Osteocyte (in vitro differentiated cells): ENCODE measurements around the gene NRCAM. TPM values are rescaled to one million over a fixed set of nuclear protein-coding genes. Genes with fewer than 3 reads are reported as not detected.
A peak's percentile ranks its signal among the peaks of the same experiment; 100 is the strongest.

Experiments
- DNase-seq: peaks from one replicate; pipeline ENCODE4 v3.0.0; 2021; ENCODE audit warnings: mixed read lengths; ENCODE audit not compliant: unreplicated experiment; ENCODE audit errors: extremely low spot score
- H3K27ac Mint-ChIP-seq: one replicate; pipeline ENCODE4 v1.8.0; 2021; ENCODE audit warnings: mild to moderate bottlenecking, mixed read lengths; ENCODE audit not compliant: unreplicated experiment
- H3K27me3 Mint-ChIP-seq: one replicate; pipeline ENCODE4 v1.8.0; 2021; ENCODE audit warnings: mixed read lengths; ENCODE audit not compliant: unreplicated experiment
- H3K36me3 Mint-ChIP-seq: one replicate; pipeline ENCODE4 v1.8.0; 2021; ENCODE audit warnings: mixed read lengths; ENCODE audit not compliant: unreplicated experiment
- H3K4me1 Mint-ChIP-seq: one replicate; pipeline ENCODE4 v1.8.0; 2021; ENCODE audit warnings: mixed read lengths; ENCODE audit not compliant: unreplicated experiment
- H3K4me3 Mint-ChIP-seq: one replicate; pipeline ENCODE4 v1.8.0; 2021; ENCODE audit warnings: mild to moderate bottlenecking, moderate library complexity, mixed read lengths; ENCODE audit not compliant: unreplicated experiment
- H3K9me3 Mint-ChIP-seq: one replicate; pipeline ENCODE4 v1.8.0; 2021; ENCODE audit warnings: mixed read lengths; ENCODE audit not compliant: unreplicated experiment
- total RNA-seq: library from RNA; stranded (reverse); gene quantifications from 2 replicates; pipeline ENCODE4 v1.2.1, GENCODE V29; 2021
- TF ChIP-seq, protein P1 (sequence below): fragments of 200-600 bp; sonication (generic); IDR thresholded peaks from 2 replicates; pipeline ENCODE4 v1.5.0; 2021; ENCODE audit warnings: antibody characterized with exemption, mild to moderate bottlenecking, moderate library complexity

NRCAM gene
- total RNA-seq, 1 donor from 2014 or later, result 81.8 TPM

DNA sequence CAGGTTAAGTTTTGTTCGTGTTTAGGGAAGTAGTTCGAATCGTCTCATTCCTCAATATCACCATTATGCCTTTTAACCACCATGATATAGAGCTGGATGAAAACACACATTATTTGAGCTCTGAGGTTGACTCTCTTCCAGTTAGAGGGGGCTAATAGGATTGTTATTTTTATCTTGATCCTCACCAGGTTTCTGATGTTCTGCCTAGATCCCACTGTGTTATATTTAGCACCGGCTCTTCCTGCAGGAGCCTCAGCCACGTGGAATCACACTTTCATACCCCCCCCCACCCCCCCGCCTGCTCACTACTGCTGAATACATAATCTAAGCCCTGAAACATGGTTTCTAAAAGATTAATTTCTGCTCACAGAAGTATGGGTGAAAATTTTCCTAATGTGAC is 88.3 kb downstream of the NRCAM start:
- TF ChIP-seq, protein P1, sequence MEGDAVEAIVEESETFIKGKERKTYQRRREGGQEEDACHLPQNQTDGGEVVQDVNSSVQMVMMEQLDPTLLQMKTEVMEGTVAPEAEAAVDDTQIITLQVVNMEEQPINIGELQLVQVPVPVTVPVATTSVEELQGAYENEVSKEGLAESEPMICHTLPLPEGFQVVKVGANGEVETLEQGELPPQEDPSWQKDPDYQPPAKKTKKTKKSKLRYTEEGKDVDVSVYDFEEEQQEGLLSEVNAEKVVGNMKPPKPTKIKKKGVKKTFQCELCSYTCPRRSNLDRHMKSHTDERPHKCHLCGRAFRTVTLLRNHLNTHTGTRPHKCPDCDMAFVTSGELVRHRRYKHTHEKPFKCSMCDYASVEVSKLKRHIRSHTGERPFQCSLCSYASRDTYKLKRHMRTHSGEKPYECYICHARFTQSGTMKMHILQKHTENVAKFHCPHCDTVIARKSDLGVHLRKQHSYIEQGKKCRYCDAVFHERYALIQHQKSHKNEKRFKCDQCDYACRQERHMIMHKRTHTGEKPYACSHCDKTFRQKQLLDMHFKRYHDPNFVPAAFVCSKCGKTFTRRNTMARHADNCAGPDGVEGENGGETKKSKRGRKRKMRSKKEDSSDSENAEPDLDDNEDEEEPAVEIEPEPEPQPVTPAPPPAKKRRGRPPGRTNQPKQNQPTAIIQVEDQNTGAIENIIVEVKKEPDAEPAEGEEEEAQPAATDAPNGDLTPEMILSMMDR, result no peak
- Mint-ChIP-seq H3K27ac (peak overlapping the region; percentile 80), H3K36me3 (peaks cover 10% of the 10 kb centered on the region), H3K9me3 (peaks cover 8% of the 10 kb centered on the region), H3K27me3 (no peaks in the 10 kb centered on the region), H3K4me1 (peaks cover 58% of the 10 kb centered on the region), H3K4me3 (no peak overlapping the region)
- no peak for DNase-seq

DNA sequence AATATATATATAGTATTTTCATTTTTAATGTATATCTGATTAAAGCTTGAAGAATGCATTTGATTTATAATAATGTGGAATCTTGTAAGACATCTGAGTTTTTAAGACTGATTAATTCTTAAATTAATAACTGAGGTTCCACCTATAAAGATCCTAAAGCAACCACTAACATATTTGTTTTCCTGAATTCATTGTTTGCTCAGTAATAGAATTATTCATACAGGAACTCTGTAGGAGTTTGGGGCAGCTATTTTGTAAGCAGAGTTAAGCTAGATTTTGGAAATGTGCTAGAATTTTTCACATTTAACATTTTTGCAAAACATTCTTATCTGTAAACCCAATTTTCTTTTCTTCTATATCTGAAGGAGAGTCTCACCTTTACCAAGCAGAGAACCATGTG is 88.9 kb downstream of the NRCAM start:
- TF ChIP-seq, protein P1, result no peak
- no peak for DNase-seq
- no peaks in the 10 kb centered on the region for H3K27me3 Mint-ChIP-seq
- H3K27ac Mint-ChIP-seq, result peak overlapping the region; percentile 80
- H3K4me1 Mint-ChIP-seq, result peaks cover 52% of the 10 kb centered on the region
- H3K4me3 Mint-ChIP-seq, result no peak overlapping the region
- peaks cover 14% of the 10 kb centered on the region for H3K9me3 Mint-ChIP-seq
- peaks cover 17% of the 10 kb centered on the region for H3K36me3 Mint-ChIP-seq

DNA sequence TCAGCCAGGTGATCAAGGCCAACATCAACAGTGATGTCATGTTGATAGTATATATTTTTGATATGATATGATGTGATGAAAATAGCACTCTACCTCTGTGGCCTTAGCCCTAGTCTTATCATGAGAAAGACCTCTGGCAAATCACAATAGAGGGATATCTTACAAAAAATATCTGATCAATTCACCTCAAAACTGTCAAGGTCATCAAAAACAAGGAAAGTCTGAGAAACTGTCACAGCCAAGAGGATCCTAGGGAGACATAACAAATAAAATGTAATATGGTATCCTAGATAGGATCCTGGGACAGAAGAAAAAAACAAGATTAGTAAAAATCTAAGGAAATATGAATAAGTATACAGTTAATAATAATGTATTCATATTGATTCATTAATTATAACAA is 92.6 kb downstream of the NRCAM start:
- peaks cover 15% of the 10 kb centered on the region for H3K36me3 Mint-ChIP-seq
- H3K27ac Mint-ChIP-seq, result no peak overlapping the region
- peaks cover 10% of the 10 kb centered on the region for H3K9me3 Mint-ChIP-seq
- TF ChIP-seq, protein P1, result no peak
- no peak for DNase-seq
- H3K4me3 Mint-ChIP-seq, result no peak overlapping the region
- H3K27me3 Mint-ChIP-seq, result no peaks in the 10 kb centered on the region
- peaks cover 33% of the 10 kb centered on the region for H3K4me1 Mint-ChIP-seq

DNA sequence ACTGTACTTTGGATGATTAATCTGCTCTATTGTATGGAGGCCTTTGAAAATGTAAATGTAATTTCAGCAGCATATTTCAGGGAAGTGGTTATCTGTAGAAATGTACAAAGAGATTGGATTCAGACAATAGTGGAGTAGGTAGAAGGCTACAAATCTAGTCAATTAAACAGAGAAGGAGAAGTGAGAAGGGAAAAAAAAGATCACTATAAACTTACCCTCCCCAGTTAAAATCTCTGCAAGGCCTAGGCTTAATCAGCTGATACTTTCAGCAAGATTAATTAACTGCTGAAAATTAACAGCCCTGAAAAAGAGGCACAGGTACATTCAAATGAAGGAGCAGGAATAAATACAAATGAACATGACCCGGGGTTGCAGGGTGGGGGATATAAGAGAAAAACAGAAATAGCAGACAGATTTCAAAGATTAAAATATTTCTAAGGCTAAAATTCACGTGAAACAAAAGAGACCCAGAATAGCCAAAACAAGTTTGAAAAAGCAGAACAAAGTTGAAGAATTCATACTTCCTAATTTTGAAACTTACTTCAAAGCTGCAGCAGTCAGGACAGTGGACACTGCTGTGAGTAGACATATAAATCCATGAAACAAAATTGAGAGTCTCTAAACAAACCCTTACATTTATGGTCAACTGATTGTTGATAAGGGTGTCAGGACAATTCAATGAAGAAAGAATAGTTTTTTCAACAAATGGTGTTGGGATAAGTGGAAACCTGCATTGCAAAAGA is 96.0 kb downstream of the NRCAM start:
- H3K36me3 Mint-ChIP-seq, result peaks cover 11% of the 10 kb centered on the region
- no peak overlapping the region for H3K4me3 Mint-ChIP-seq
- H3K4me1 Mint-ChIP-seq, result peaks cover 18% of the 10 kb centered on the region
- TF ChIP-seq, protein P1, result no peak
- H3K27me3 Mint-ChIP-seq, result no peaks in the 10 kb centered on the region
- H3K27ac Mint-ChIP-seq, result no peak overlapping the region
- DNase-seq, result no peak
- H3K9me3 Mint-ChIP-seq, result peaks cover 10% of the 10 kb centered on the region

DNA sequence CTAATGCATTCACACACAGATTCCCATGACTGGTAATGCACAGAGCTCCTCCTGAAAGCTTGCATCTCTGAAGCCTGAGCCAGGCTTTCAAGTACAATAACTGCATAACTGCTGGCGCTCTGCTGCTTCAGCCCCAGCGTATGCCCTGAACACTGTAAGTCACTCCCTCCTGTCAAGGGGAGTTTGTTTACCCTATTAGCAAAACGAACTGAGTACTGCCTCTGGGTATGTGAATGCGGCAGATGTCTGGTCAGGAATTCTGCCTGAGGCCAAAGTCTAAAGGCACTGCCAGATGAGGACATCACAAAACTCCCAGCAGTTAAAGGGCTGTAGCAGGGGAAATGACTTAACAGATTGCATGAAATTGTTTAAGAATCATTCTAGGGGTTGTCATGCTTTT is 97.7 kb downstream of the NRCAM start:
- H3K27ac Mint-ChIP-seq, result peak overlapping the region; percentile 41
- TF ChIP-seq, protein P1, result no peak

More for the DNA sequence above, 97.7 kb downstream of the NRCAM start:
- Mint-ChIP-seq H3K9me3 (peaks cover 10% of the 10 kb centered on the region), H3K27me3 (no peaks in the 10 kb centered on the region), H3K36me3 (peaks cover 11% of the 10 kb centered on the region), H3K4me1 (peaks cover 18% of the 10 kb centered on the region), H3K4me3 (peak overlapping the region; percentile 14)
- DNase-seq, result no peak
